Heart right ventricle (tissue), 16 donors: Measurements from ENCODE around the gene CORO2B. TPM values are rescaled to one million over a fixed set of nuclear protein-coding genes. Genes with fewer than 3 reads are reported as not detected.

Experiments
- ATAC-seq, 8 donors: fragments of 200-7000 bp; cut with Tn5 transposase; one replicate each; pipeline ENCODE4 v1.9.1; 2020; ENCODE audit warnings: mild to moderate bottlenecking in 8 of 8, moderate library complexity in 8 of 8, moderate number of reproducible peaks in 1 of 8
- DNase-seq, 2 donors: peaks; one replicate each; pipeline ENCODE4 v3.0.0-alpha.2; 2020
- H3K27ac ChIP-seq, 10 donors: fragments of 200-600 bp; sonication (generic) in 2 of 10; one replicate each; pipeline versions ENCODE4 v1.5.0 to v1.8.0; 2020 to 2022; ENCODE audit warnings: mild to moderate bottlenecking in 3 of 10
- H3K27me3 ChIP-seq, 7 donors: fragments of 200-600 bp; one replicate each; pipeline ENCODE4 v1.8.0; 2021 to 2022; ENCODE audit warnings: mild to moderate bottlenecking in 2 of 7
- H3K36me3 ChIP-seq, 9 donors: fragments of 200-600 bp; sonication (generic) in 1 of 9; one replicate each; pipeline versions ENCODE4 v1.5.0 to v1.8.0; 2020 to 2022; ENCODE audit warnings: mild to moderate bottlenecking in 2 of 9
- H3K4me1 ChIP-seq, 9 donors: fragments of 200-600 bp; sonication (generic) in 1 of 9; one replicate each; pipeline versions ENCODE4 v1.5.0 to v1.8.0; 2020 to 2022; ENCODE audit warnings: mild to moderate bottlenecking in 4 of 9
- H3K4me3 ChIP-seq, 10 donors: fragments of 200-600 bp; sonication (generic) in 2 of 10; one replicate each; pipeline versions ENCODE4 v1.5.0 to v1.8.0; 2020 to 2022; ENCODE audit warnings: mild to moderate bottlenecking in 7 of 10, moderate library complexity in 2 of 10
- H3K9me3 ChIP-seq, 11 donors: fragments of 200-600 bp in 10 of 11; sonication (generic) in 2 of 11; one replicate each; pipeline versions ENCODE4 v1.5.0 to v1.8.0; 2013 to 2022; ENCODE audit warnings: mild to moderate bottlenecking in 2 of 11, control low read depth in 1 of 11, moderate library complexity in 1 of 11
- WGBS, 2 donors: extraction: QIAGEN DNeasy Blood & Tissue Kit; methylation state at CpG; one replicate each; pipeline ENCODE4 v1.1.7; 2013; ENCODE audit warnings: inconsistent platforms in 1 of 2; 5-methylcytosine and 5-hydroxymethylcytosine counted together
- intact Hi-C, 10 donors: fragments of 100-400 bp; cut with DNase I; formaldehyde crosslinking; loops; one replicate each; pipeline versions ENCODE4 v1.11.1 to v1.14.2; 2022
- polyA plus RNA-seq, 2 donors: library from polyadenylated mRNA; stranded (reverse); fragments of 200-250 nt; gene quantifications; one replicate each; pipeline ENCODE4 v1.2.3, GENCODE V29; 2013
- total RNA-seq, 10 donors: library from RNA; stranded (reverse); fragmentation: NEBNext Ultra II Directional in 3 of 10; extraction: Animal tissue kit (Norgen Biotek cat#: 25700) in 3 of 10; gene quantifications; one replicate each; pipeline versions ENCODE4 v1.2.1 to v1.2.4, GENCODE V29; 2021 to 2023
- TF ChIP-seq, protein P1 (sequence below), 9 donors: fragments of 200-600 bp; sonication (generic) in 2 of 9; IDR thresholded peaks; one replicate each; pipeline versions ENCODE4 v1.5.0 to v1.8.0; 2021 to 2022; ENCODE audit warnings: antibody characterized with exemption in 9 of 9, mild to moderate bottlenecking in 5 of 9, moderate library complexity in 1 of 9
- donor health status: Arrhythmogenic right ventricular cardiomyopathy.
- donor health status: ischemic (EF 13 %, LVEDD 7.1; RV severe dilation, severe dysfunction).
- donor health status: healthy with polysubstance abuse.
- donor health status: DM: no; HTN: yes; CAD: no.
- donor health status: DM: no; HTN: no; CAD: no.
- donor health status: ischemic (EF 25% LVEDD 6.9; RV normal size, moderate dysfunction).
- donor health status: ischemic (EF 25% LVEDD 5.7; RV mildly dilated, moderate dysfunction).
- donor health status: healthy.
- donor health status: DM: yes; HTN: yes; CAD: no.
- donor health status: Ischemic cardiomyopathy.
- donor health status: ischemic (EF 35%, LVEDD 5.7; RV mildly dilated, moderate dysfunction).
- donor health status: nonischemic (EF 11% LVEDD 7.7; RV severe dilation, severe dysfunction).
- donor health status: DM: yes; HTN: yes; CAD: no.
- donor health status: PGD.
- donor health status: ischemic (EF 29% LVEDD 5.4; RV normal size, mild dysfunction).
- donor health status: nonischemic (EF 23%, LVEDD 6.1; RV moderate dilation, normal function).

CORO2B gene
- total and polyA plus RNA-seq, 12 donors: 2.6 to 8.1 (median 4.5) TPM

DNA sequence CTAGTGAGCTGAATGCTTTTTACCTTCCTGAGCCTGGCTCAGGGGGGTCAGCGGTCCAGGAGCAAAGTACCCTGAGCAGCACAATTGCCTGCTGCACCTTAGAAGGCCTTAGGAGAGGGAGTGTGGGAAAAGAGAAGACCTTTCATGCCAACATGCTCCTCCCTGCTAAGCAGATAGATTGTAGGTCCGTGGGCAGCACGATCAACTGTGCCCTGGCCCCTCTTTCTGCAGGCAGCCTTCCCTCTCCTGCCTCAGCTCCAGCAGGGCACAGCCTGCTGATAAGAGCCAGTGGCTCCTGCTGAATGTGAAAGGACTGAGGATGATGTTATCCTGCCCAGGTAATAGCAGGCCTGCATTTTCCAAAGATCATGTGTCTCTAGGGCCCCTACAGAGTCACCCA, 4.1 kb downstream of the CORO2B start:
- no peak overlapping the region for H3K4me3 ChIP-seq
- peak overlapping the region in 1 of 10 donors; percentile 92 for H3K27ac ChIP-seq
- intact Hi-C loops: loop anchor here in 1 of 10 donors (5.0 kb wide), 1 partner anchor 44 kb away; no protein-coding TSS in a partner anchor
- no peak for DNase-seq
- no peaks in the 10 kb centered on the region for H3K36me3 ChIP-seq
- H3K27me3 ChIP-seq: peaks cover 0 to 21% (median 0%) of the 10 kb centered on the region in 7 donors
- H3K9me3 ChIP-seq: no peaks in the 10 kb centered on the region
- peaks cover 11 to 84% (median 38%) of the 10 kb centered on the region in 9 donors for H3K4me1 ChIP-seq
- WGBS, 2 donors: 89 to 93% methylated on average over 3 of the region's 3 CpGs
- TF ChIP-seq, protein P1, sequence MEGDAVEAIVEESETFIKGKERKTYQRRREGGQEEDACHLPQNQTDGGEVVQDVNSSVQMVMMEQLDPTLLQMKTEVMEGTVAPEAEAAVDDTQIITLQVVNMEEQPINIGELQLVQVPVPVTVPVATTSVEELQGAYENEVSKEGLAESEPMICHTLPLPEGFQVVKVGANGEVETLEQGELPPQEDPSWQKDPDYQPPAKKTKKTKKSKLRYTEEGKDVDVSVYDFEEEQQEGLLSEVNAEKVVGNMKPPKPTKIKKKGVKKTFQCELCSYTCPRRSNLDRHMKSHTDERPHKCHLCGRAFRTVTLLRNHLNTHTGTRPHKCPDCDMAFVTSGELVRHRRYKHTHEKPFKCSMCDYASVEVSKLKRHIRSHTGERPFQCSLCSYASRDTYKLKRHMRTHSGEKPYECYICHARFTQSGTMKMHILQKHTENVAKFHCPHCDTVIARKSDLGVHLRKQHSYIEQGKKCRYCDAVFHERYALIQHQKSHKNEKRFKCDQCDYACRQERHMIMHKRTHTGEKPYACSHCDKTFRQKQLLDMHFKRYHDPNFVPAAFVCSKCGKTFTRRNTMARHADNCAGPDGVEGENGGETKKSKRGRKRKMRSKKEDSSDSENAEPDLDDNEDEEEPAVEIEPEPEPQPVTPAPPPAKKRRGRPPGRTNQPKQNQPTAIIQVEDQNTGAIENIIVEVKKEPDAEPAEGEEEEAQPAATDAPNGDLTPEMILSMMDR (IDR thresholded peaks at IDR 0.05): no peak
- ATAC-seq: no peak

DNA sequence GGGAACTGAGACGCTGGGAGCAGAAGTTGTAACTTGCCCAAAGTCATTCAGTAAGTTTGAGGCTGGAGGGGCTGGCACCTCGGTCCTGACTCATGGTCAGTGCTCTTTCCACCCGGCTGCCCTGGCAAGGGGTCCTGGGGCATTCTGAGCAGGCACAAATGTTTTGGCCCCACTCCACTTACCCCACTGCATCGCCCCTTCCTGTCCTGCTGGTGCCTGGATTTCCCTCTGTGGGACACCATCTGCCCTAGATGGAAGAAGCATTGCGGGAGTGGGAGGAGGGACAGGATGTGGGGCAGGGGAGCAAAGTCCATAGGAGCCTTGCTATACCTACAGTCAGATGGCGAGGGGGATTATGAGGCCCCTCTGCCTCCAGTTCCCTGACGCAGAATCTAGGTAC, 4.5 kb downstream of the CORO2B start:
- Histone ChIP-seq H3K4me3 (no peak overlapping the region), H3K4me1 (peaks cover 11 to 86% (median 38%) of the 10 kb centered on the region in 9 donors), H3K27me3 (peaks cover 0 to 16% (median 0%) of the 10 kb centered on the region in 7 donors), H3K36me3 (no peaks in the 10 kb centered on the region), H3K9me3 (no peaks in the 10 kb centered on the region), H3K27ac (peak overlapping the region in 2 of 10 donors; percentile 37 to 72)
- intact Hi-C loops: loop anchor here in 1 of 10 donors (5.0 kb wide), 1 partner anchor 44 kb away; no protein-coding TSS in a partner anchor
- 84 to 94% methylated on average over 7 of the region's 7 CpGs for WGBS, 2 donors
- TF ChIP-seq, protein P1 (IDR thresholded peaks at IDR 0.05): no peak
- ATAC-seq (no peak), DNase-seq (no peak)

DNA sequence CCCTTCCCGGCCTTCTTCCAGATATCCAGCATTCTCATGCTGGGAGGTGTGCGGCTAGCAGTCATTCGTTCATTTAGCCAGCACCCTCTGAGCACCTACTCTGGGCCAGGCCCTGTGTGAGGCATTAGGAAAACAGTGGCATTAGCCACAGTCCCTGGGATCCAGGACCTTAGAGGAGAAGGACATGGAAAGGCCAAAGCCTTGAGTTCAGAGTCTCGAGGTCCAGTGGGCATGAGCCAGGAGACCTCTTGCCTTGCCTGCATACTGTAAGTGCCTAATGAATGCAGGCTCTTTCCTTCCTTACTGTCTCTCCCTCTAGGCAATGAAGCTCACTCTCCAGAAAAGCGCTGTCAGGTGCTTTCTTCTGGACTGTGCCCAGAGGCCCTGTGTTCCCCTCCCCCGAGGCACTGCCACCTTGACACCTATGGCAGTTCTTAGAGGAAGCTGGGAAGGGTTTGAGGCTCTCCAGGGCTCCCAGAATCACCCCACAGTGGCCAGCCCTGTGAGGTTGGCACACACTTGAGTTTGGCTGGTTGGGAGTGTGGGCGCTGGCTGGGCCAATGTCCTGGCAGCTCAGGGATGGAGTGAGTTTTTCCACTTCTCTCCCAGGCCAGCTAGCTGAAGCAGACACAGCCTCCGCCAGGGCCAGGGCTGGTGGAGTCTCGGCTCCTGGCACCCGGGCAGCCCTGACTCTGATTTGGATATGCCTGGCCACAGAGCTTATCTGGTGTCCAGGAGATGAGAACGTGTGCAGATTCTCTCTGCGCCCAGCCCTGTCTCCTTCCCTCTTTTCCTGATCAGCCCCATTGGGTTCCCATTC, 5.4 kb downstream of the CORO2B start:
- 82 to 83% methylated on average over 12 of the region's 12 CpGs for WGBS, 2 donors
- peak in 4 of 8 donors; percentile 5 to 55 (median 21) for ATAC-seq
- intact Hi-C loops: loop anchor here in 1 of 10 donors (5.0 kb wide), 1 partner anchor 43 kb away; no protein-coding TSS in a partner anchor

More for the DNA sequence above, 5.4 kb downstream of the CORO2B start:
- H3K4me1 ChIP-seq: peaks cover 11 to 94% (median 43%) of the 10 kb centered on the region in 9 donors
- peaks cover 0 to 10% (median 0%) of the 10 kb centered on the region in 7 donors for H3K27me3 ChIP-seq
- no peak overlapping the region for H3K4me3 ChIP-seq
- H3K27ac ChIP-seq: peak overlapping the region in 7 of 10 donors; percentile 8 to 72 (median 37)
- no peaks in the 10 kb centered on the region for H3K9me3 ChIP-seq
- DNase-seq: no peak
- TF ChIP-seq, protein P1 (IDR thresholded peaks at IDR 0.05): no peak
- H3K36me3 ChIP-seq: no peaks in the 10 kb centered on the region
